Stomach (tissue), 9 donors: ENCODE measurements around the gene FITM1. TPM values are rescaled to one million over a fixed set of nuclear protein-coding genes. Genes with fewer than 3 reads are reported as not detected.

Source experiments
- DNase-seq, 2 donors: peaks; one replicate each; pipeline versions ENCODE4 v3.0.0 to v3.0.0-alpha.2; 2013 to 2019
- H3K27ac ChIP-seq, 5 donors: fragments of 200-600 bp in 4 of 5; sonication (generic) in 4 of 5; one replicate each; pipeline ENCODE4 v1.5.1; 2013 to 2019; ENCODE audit warnings: mild to moderate bottlenecking in 1 of 5, moderate library complexity in 1 of 5
- H3K27me3 ChIP-seq, 3 donors: fragments of 200-600 bp; sonication (generic); one replicate each; pipeline ENCODE4 v1.5.1; 2017 to 2019; ENCODE audit warnings: mixed run types in 1 of 3
- H3K36me3 ChIP-seq, 4 donors: fragments of 200-600 bp; sonication (generic); 1 replicate in 3 of 4; 2 replicates in 1 of 4; pipeline ENCODE4 v1.5.1; 2016 to 2019
- H3K4me1 ChIP-seq, 4 donors: fragments of 200-600 bp; sonication (generic); one replicate each; pipeline ENCODE4 v1.5.1; 2016 to 2019
- H3K4me3 ChIP-seq, 4 donors: fragments of 200-600 bp; sonication (generic) in 3 of 4; one replicate each; pipeline ENCODE4 v1.5.1; 2016 to 2019; ENCODE audit warnings: mild to moderate bottlenecking in 1 of 4
- H3K9me3 ChIP-seq, 4 donors: fragments of 200-600 bp; sonication (generic); one replicate each; pipeline ENCODE4 v1.5.1; 2016 to 2019
- EP300 ChIP-seq: sonication (generic); formaldehyde crosslinking; IDR thresholded peaks from one replicate; pipeline ENCODE4 v1.6.1; 2017; ENCODE audit warnings: antibody characterized with exemption
- POLR2A ChIP-seq, 4 donors: fragments of 450-650 bp; IDR thresholded peaks; one replicate each; pipeline ENCODE4 v1.6.1; 2016; ENCODE audit warnings: antibody characterized with exemption in 4 of 4, control low read depth in 2 of 4, mild to moderate bottlenecking in 1 of 4, moderate library complexity in 1 of 4
- POLR2AphosphoS5 ChIP-seq, 3 donors: sonication (generic); formaldehyde crosslinking; IDR thresholded peaks; one replicate each; pipeline ENCODE4 v1.6.1; 2016; ENCODE audit warnings: antibody characterized with exemption in 3 of 3
- WGBS, 5 donors: extraction: QIAGEN DNeasy Blood & Tissue Kit in 3 of 5; methylation state at CpG; one replicate each; pipeline versions ENCODE4 v1.1.5 to v1.1.7; 2013 to 2018; 5-methylcytosine and 5-hydroxymethylcytosine counted together
- intact Hi-C: fragments of 100-400 bp; cut with DNase I; formaldehyde crosslinking; loops from one replicate; pipeline ENCODE4 v1.15.1; 2023; ENCODE audit warnings: low total_unique reads
- polyA plus RNA-seq, 3 donors: library from polyadenylated mRNA; stranded (reverse); fragments of 200-250 nt; gene quantifications; one replicate each; pipeline ENCODE4 v1.2.3, GENCODE V29; 2013
- total RNA-seq, 5 donors: library from RNA; depleted of rRNA; stranded (reverse); fragments of >200 nt; gene quantifications; one replicate each; pipeline versions ENCODE4 v1.1.0 to v1.2.3, GENCODE V29; 2014 to 2016
- TF ChIP-seq, protein P1 (sequence below), 7 experiments: fragments of 450-650 bp in 4 of 7; fragments of 200-600 bp in 3 of 7; sonication (generic) in 3 of 7; IDR thresholded peaks; one replicate each; pipeline ENCODE4 v1.5.1; 2016 to 2019; ENCODE audit warnings: antibody characterized with exemption in 7 of 7, control low read depth in 2 of 7, mild to moderate bottlenecking in 1 of 7
- donor health status: healthy with polysubstance abuse.
- donor health status: Bipolar disorder and iron deficiency.
- donor health status: healthy.

Gene FITM1
- total and polyA plus RNA-seq, 8 donors = 0.87 to 80.5 (median 2.2) TPM; not detected in 3

DNA sequence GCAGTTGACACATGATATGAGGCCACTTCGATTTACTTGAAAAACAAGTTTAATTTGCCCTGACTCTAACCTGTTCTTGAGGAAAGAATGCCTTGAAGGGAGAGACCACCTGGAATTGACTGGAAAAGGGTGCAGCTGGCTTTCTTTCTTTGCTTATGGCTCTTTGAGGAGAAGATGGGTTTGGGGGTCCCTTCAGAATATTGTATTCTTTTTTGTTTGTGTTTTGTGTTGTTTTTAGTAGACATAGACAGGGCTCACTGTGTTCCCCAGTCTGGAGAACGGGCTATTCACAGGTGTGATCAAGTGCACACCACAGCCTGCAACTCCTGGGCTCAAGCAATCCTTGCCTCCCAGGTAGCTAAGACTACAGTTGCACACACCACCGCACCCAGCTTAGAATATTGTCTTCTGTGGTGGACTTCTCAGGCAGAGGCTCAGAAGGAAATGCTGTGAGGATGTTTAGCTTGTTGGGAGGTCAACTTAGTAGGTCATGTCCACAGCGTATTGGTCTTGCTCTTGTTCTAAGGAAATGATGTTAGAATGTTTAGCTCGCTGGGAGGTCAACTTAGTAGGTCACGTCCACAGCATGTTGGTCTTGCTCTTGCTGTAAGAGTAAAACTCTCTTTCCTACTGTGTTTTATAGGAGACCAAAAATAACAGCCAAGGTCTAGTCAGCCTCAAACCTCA, 14.2 kb upstream of the FITM1 start:
- no peaks in the 10 kb centered on the region for H3K27me3 ChIP-seq
- peak overlapping the region in 3 of 5 donors; percentile 94 to 100 (median 99) for H3K27ac ChIP-seq
- WGBS, 5 donors = 41 to 60% (median 55%) methylated on average over 6 of the region's 6 CpGs
- H3K4me1 ChIP-seq = peaks cover 19 to 29% (median 28%) of the 10 kb centered on the region in 4 donors
- H3K9me3 ChIP-seq = no peaks in the 10 kb centered on the region
- intact Hi-C loops = no loop called here
- TF ChIP-seq, protein P1, sequence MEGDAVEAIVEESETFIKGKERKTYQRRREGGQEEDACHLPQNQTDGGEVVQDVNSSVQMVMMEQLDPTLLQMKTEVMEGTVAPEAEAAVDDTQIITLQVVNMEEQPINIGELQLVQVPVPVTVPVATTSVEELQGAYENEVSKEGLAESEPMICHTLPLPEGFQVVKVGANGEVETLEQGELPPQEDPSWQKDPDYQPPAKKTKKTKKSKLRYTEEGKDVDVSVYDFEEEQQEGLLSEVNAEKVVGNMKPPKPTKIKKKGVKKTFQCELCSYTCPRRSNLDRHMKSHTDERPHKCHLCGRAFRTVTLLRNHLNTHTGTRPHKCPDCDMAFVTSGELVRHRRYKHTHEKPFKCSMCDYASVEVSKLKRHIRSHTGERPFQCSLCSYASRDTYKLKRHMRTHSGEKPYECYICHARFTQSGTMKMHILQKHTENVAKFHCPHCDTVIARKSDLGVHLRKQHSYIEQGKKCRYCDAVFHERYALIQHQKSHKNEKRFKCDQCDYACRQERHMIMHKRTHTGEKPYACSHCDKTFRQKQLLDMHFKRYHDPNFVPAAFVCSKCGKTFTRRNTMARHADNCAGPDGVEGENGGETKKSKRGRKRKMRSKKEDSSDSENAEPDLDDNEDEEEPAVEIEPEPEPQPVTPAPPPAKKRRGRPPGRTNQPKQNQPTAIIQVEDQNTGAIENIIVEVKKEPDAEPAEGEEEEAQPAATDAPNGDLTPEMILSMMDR (IDR thresholded peaks at IDR 0.05) = no peak
- TF ChIP-seq EP300 = no peak
- no peak for TF ChIP-seq POLR2A (IDR thresholded peaks at IDR 0.05)
- no peak for TF ChIP-seq POLR2AphosphoS5 (IDR thresholded peaks at IDR 0.05)
- DNase-seq = no peak
- H3K36me3 ChIP-seq = peaks cover 32 to 44% (median 42%) of the 10 kb centered on the region in 4 donors
- H3K4me3 ChIP-seq = peak overlapping the region; percentile 56 to 81 (median 64)

DNA sequence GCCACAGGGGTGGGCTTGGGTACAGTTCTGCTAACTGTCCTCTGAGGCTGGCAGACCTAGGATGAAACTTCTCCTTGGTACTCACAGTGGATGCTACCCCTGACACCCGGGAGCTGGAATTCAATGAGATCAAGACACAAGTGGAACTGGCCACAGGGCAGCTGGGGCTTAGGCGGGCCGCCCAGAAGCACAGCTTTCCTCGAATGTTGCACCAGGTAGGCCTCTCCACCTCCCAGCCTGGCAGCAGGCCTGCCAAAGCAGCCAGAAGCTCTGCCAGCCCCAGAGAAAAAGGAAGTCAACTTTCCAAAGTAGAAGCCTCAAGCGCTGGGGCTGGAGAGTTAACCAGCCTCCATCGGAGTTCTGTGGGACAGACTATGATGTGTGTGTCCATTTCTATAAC, 13.3 kb upstream of the FITM1 start:
- TF ChIP-seq POLR2AphosphoS5 (IDR thresholded peaks at IDR 0.05) (no peak), EP300 (no peak), POLR2A (IDR thresholded peaks at IDR 0.05) (no peak)
- TF ChIP-seq, protein P1 (IDR thresholded peaks at IDR 0.05) = no peak
- Histone ChIP-seq H3K4me3 (no peak overlapping the region), H3K9me3 (no peaks in the 10 kb centered on the region), H3K27me3 (no peaks in the 10 kb centered on the region), H3K36me3 (peaks cover 41 to 53% (median 52%) of the 10 kb centered on the region in 4 donors), H3K27ac (no peak overlapping the region), H3K4me1 (peaks cover 19 to 29% (median 28%) of the 10 kb centered on the region in 4 donors)
- WGBS, 5 donors = 52 to 88% (median 70%) methylated on average over 6 of the region's 6 CpGs
- intact Hi-C loops = no loop called here
- DNase-seq = no peak

DNA sequence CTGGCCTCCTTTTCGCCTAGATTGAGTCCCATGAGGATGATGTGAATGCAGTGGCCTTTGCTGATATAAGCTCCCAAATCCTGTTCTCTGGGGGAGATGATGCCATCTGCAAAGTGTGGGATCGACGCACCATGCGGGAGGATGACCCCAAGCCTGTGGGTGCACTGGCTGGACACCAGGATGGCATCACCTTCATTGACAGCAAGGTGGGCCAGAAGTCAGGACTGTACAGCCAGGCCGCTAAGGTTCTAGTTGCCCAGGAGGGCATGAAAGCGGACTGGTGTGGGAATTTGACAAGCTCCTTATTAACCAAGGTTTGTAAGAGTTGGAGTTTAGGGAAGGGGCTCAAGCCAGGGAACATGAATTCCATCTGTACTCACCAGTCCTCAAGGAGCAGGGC, 10.8 kb upstream of the FITM1 start:
- Histone ChIP-seq H3K4me1 (peaks cover 14 to 24% (median 22%) of the 10 kb centered on the region in 4 donors), H3K27me3 (no peaks in the 10 kb centered on the region), H3K9me3 (no peaks in the 10 kb centered on the region), H3K27ac (no peak overlapping the region), H3K4me3 (no peak overlapping the region), H3K36me3 (peaks cover 65 to 78% (median 77%) of the 10 kb centered on the region in 4 donors)
- TF ChIP-seq, protein P1 (IDR thresholded peaks at IDR 0.05) = no peak
- TF ChIP-seq POLR2AphosphoS5 (IDR thresholded peaks at IDR 0.05) (no peak), EP300 (no peak), POLR2A (IDR thresholded peaks at IDR 0.05) (no peak)
- 93 to 99% (median 99%) methylated on average over 6 of the region's 6 CpGs for WGBS, 5 donors
- no peak for DNase-seq
- intact Hi-C loops = no loop called here

DNA sequence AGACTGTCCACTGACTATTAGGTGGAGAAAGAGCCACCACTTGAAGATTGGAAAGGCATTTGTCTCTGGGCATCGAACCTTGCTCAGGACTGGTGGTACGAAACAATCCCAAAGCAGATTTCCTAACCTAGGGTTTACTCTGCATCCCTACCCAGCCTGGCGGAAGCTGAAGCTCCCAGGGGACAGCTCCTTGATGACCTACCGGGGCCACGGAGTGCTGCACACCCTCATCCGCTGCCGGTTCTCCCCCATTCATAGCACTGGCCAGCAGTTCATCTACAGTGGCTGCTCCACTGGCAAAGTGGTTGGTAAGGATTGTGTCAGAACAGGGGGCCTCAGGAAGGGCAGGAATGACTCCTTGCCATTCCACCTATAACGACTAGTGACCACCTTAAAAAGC, 9.2 kb upstream of the FITM1 start:
- Histone ChIP-seq H3K4me3 (no peak overlapping the region), H3K27me3 (no peaks in the 10 kb centered on the region), H3K4me1 (peaks cover 8 to 14% (median 13%) of the 10 kb centered on the region in 4 donors), H3K27ac (no peak overlapping the region), H3K9me3 (no peaks in the 10 kb centered on the region), H3K36me3 (peaks cover 65 to 81% (median 79%) of the 10 kb centered on the region in 4 donors)
- intact Hi-C loops = no loop called here
- TF ChIP-seq EP300 (no peak), POLR2A (IDR thresholded peaks at IDR 0.05) (no peak), POLR2AphosphoS5 (IDR thresholded peaks at IDR 0.05) (no peak)
- TF ChIP-seq, protein P1 (IDR thresholded peaks at IDR 0.05) = no peak
- no peak for DNase-seq
- 91 to 100% (median 96%) methylated on average over 6 to 8 of the region's 8 CpGs for WGBS, 5 donors
